ENCODE data around the gene VCY1B. TPM values are rescaled to one million over a fixed set of nuclear protein-coding genes. Genes with fewer than 3 reads are reported as not detected.

The VCY1B gene
- total and polyA plus RNA-seq, 3 donors (not counting 1 experiment from before 2014, with no cell fraction given), result not detected

Other genes starting within 250 kb of the VCY1B start
- not detected for gene VCY, start 69.8 kb upstream of the VCY1B start, total RNA-seq
- gene VCY, start 69.8 kb upstream of the VCY1B start, polyA plus RNA-seq, result not detected

All from mammary epithelial cell (primary cell).